PC-3 (cell line): ENCODE results near the gene NACC1.
A peak's percentile ranks its signal among the peaks of the same experiment; 100 is the strongest.

ENCODE experiments used
- CTCF ChIP-seq: fragments of 300-600 bp; sonication (generic); conservative IDR thresholded peaks from 2 replicates; pipeline ENCODE4 v1.5.1; 2017; ENCODE audit warnings: antibody characterized with exemption, low read depth, mild to moderate bottlenecking, low read length
- EZH2 ChIP-seq: fragments of 300-600 bp; sonication (generic); IDR thresholded peaks from one replicate; pipeline ENCODE4 v1.6.1; 2017; ENCODE audit warnings: antibody characterized with exemption, mild to moderate bottlenecking, low read length; ENCODE audit not compliant: unreplicated experiment

- TF ChIP-seq CTCF, result peak; percentile 24; the same call in 1 of the 2 replicates
- TF ChIP-seq EZH2, result no peak
These were observed 24.0 kb upstream of the NACC1 start for GRCh38 chr19:13094106-13094504.
